Vagina (tissue), 2 donors: ENCODE results near the gene HSF2BP.

Experiments used
- CTCF ChIP-seq, 3 experiments: fragments of 450-650 bp in 2 of 3; fragments of 200-600 bp in 1 of 3; sonication (generic) in 1 of 3; IDR thresholded peaks; one replicate each; pipeline ENCODE4 v1.5.1; 2017 to 2019; ENCODE audit warnings: antibody characterized with exemption in 3 of 3, mild to moderate bottlenecking in 2 of 3, moderate library complexity in 2 of 3
- POLR2A ChIP-seq, 2 donors: fragments of 450-650 bp; IDR thresholded peaks; one replicate each; pipeline ENCODE4 v1.6.1; 2017; ENCODE audit warnings: antibody characterized with exemption in 2 of 2, mild to moderate bottlenecking in 2 of 2, moderate library complexity in 2 of 2
- POLR2AphosphoS5 ChIP-seq, 2 donors: sonication (generic); formaldehyde crosslinking; IDR thresholded peaks; one replicate each; pipeline ENCODE4 v1.9.0; 2017; ENCODE audit warnings: antibody characterized with exemption in 2 of 2, mild to moderate bottlenecking in 2 of 2, low read depth in 1 of 2; ENCODE audit not compliant: insufficient read depth in 1 of 2

GRCh38 chr21:43658769-43659135 lies 536 bp downstream of the HSF2BP start:
- no peak for TF ChIP-seq CTCF (IDR thresholded peaks at IDR 0.05)
- TF ChIP-seq POLR2A (IDR thresholded peaks at IDR 0.05): no peak
- TF ChIP-seq POLR2AphosphoS5 (IDR thresholded peaks at IDR 0.05; ENCODE audit: insufficient read depth in 1 of 2, low read depth in 1 of 2): peak in 1 of 2 donors; percentile 5
